Measurements from ENCODE around the gene TMEM145. TPM values are rescaled to one million over a fixed set of nuclear protein-coding genes. Genes with fewer than 3 reads are reported as not detected.

Gene TMEM145
- total and polyA plus RNA-seq, 9 of the 15 experiments (the other 6 are each of a cell fraction or from before 2014, with no cell fraction given) = 0.80 to 5.5 (median 1.9) TPM; not detected in 3

DNA sequence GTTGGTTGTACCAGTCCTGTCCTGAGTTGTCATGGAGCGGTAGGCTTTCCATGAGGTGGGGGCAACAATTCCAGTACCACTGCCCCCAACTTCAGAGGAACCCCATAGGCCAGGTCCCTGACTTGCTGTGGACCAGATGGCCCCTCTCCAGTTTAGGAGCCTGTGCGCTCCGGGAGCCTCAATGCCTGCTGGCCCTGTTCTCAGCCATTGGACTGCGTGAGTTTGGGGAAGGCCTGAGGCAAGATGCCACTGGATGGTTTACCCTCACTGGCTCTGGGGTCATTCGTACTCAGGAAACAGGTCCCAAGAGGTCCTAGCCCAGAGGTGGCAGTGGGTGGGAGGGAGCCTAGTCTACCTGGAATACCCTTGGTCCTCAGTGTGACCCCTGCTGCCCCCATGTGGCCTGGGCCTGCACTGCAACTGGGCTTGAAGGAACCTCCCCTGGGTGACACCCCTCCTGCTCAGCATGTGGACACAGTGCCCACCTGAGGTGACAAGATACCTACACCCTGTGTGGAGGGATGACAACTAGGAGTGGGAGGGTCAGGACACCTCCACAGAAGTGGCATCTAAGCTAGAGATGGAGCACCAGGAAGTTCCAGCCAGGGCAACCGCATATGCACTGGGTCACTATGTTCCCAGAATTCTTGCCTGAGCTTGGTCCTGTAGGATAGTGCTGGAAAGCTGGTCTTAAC lies 17.1 kb upstream of the TMEM145 start (continued):
- TF ChIP-seq, protein P1, sequence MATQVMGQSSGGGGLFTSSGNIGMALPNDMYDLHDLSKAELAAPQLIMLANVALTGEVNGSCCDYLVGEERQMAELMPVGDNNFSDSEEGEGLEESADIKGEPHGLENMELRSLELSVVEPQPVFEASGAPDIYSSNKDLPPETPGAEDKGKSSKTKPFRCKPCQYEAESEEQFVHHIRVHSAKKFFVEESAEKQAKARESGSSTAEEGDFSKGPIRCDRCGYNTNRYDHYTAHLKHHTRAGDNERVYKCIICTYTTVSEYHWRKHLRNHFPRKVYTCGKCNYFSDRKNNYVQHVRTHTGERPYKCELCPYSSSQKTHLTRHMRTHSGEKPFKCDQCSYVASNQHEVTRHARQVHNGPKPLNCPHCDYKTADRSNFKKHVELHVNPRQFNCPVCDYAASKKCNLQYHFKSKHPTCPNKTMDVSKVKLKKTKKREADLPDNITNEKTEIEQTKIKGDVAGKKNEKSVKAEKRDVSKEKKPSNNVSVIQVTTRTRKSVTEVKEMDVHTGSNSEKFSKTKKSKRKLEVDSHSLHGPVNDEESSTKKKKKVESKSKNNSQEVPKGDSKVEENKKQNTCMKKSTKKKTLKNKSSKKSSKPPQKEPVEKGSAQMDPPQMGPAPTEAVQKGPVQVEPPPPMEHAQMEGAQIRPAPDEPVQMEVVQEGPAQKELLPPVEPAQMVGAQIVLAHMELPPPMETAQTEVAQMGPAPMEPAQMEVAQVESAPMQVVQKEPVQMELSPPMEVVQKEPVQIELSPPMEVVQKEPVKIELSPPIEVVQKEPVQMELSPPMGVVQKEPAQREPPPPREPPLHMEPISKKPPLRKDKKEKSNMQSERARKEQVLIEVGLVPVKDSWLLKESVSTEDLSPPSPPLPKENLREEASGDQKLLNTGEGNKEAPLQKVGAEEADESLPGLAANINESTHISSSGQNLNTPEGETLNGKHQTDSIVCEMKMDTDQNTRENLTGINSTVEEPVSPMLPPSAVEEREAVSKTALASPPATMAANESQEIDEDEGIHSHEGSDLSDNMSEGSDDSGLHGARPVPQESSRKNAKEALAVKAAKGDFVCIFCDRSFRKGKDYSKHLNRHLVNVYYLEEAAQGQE (IDR thresholded peaks at IDR 0.05; ENCODE audit: borderline replicate concordance) = peak; percentile 75
- TF ChIP-seq, protein P1 (CRISPR knock-in tag; IDR thresholded peaks at IDR 0.05; ENCODE audit: low read depth) = 0 out of 2 replicates have a peak, but pooled peaks have one; percentile 9
- no peak for TF ChIP-seq CEBPB (tag; IDR thresholded peaks at IDR 0.05)
- TF ChIP-seq, protein P2, sequence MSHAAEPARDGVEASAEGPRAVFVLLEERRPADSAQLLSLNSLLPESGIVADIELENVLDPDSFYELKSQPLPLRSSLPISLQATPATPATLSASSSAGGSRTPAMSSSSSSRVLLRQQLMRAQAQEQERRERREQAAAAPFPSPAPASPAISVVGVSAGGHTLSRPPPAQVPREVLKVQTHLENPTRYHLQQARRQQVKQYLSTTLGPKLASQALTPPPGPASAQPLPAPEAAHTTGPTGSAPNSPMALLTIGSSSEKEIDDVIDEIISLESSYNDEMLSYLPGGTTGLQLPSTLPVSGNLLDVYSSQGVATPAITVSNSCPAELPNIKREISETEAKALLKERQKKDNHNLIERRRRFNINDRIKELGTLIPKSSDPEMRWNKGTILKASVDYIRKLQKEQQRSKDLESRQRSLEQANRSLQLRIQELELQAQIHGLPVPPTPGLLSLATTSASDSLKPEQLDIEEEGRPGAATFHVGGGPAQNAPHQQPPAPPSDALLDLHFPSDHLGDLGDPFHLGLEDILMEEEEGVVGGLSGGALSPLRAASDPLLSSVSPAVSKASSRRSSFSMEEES (CRISPR knock-in tag; IDR thresholded peaks at IDR 0.05) = no peak
- TF ChIP-seq CREM (IDR thresholded peaks at IDR 0.05; ENCODE audit: low read depth) = peak; percentile 48
- TF ChIP-seq POLR3G (IDR thresholded peaks at IDR 0.05; ENCODE audit: extremely low read depth, insufficient read length, insufficient replicate concordance) = no peak
- TF ChIP-seq, protein P3, sequence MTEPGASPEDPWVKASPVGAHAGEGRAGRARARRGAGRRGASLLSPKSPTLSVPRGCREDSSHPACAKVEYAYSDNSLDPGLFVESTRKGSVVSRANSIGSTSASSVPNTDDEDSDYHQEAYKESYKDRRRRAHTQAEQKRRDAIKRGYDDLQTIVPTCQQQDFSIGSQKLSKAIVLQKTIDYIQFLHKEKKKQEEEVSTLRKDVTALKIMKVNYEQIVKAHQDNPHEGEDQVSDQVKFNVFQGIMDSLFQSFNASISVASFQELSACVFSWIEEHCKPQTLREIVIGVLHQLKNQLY (CRISPR knock-in tag; conservative IDR thresholded peaks at IDR 0.05) = no peak
- no peak for TF ChIP-seq ZNF140 (CRISPR knock-in tag; IDR thresholded peaks at IDR 0.05)
- TF ChIP-seq PHF8 (IDR thresholded peaks at IDR 0.05; ENCODE audit: borderline replicate concordance, low read length) = no peak
- peak; percentile 29; the same call in 1 of the 2 replicates for TF ChIP-seq POLR2G (IDR thresholded peaks at IDR 0.05; ENCODE audit: low read depth, low read length)
- TF ChIP-seq, protein P4, sequence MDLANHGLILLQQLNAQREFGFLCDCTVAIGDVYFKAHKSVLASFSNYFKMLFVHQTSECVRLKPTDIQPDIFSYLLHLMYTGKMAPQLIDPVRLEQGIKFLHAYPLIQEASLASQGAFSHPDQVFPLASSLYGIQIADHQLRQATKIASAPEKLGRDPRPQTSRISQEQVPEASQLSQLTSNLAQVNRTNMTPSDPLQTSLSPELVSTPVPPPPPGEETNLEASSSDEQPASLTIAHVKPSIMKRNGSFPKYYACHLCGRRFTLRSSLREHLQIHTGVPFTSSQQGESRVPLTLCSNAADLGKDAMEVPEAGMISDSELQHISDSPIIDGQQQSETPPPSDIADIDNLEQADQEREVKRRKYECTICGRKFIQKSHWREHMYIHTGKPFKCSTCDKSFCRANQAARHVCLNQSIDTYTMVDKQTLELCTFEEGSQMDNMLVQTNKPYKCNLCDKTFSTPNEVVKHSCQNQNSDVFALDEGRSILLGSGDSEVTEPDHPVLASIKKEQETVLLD (IDR thresholded peaks at IDR 0.05) = peak; percentile 56; the same call in 1 of the 2 replicates

Data from K562 (cell line).